Sigmoid colon (tissue), 4 donors: ENCODE data around the gene MFAP4.

ENCODE experiments used
- EP300 ChIP-seq, 4 donors: sonication (generic); formaldehyde crosslinking; IDR thresholded peaks; one replicate each; pipeline ENCODE4 v1.6.1; 2017; ENCODE audit warnings: antibody characterized with exemption in 4 of 4
- POLR2A ChIP-seq, 2 donors: fragments of 450-650 bp; IDR thresholded peaks; one replicate each; pipeline ENCODE4 v1.6.1; 2016; ENCODE audit warnings: antibody characterized with exemption in 2 of 2, mild to moderate bottlenecking in 2 of 2, moderate library complexity in 2 of 2
- POLR2AphosphoS5 ChIP-seq, 4 donors: sonication (generic); formaldehyde crosslinking; IDR thresholded peaks; one replicate each; pipeline ENCODE4 v1.6.1; 2017; ENCODE audit warnings: antibody characterized with exemption in 4 of 4
- TF ChIP-seq, protein P1 (sequence below), 4 experiments: fragments of 450-650 bp in 3 of 4; fragments of 200-600 bp in 1 of 4; IDR thresholded peaks; one replicate each; pipeline ENCODE4 v1.5.1; 2016 to 2019; ENCODE audit warnings: antibody characterized with exemption in 4 of 4, mild to moderate bottlenecking in 3 of 4, moderate library complexity in 2 of 4

DNA sequence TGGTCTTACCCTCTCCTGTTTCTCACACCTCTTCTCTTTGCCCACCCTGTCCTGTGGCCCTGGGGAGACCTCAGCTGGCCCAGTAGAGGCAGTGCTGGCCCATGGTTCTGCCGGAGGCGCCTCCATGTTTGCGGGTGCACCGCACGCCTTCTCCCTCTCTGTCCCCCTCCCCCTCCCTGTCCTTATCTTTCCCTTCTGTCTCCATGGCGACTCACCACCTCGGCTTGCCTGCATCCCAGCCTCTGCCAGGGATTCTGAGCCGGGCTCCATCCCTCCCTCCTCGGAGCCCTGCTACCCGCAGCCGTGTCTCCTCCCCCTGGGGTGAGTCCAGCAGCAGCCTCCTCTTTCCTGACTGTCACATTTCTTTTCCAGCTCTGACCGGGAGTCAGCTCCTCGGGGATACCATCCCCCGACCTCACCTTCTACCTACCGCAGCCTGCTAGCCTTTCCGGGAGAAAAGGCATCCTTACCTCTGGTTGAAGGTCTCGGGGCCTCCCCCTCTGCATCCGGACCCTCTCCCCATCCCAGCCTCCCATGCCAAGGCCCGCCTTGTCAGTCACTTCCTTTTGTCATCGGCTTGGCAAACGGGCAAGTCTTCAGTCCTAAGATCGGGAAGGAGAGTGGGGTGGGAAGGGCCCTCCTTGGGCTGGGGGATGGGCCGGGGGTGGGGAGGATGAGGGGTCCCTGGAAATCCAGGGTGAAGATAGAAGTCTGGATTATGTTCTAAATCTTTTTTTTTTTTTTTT lies 24.1 kb upstream of the MFAP4 start, which contains the start of gene RNF112:
- TF ChIP-seq, protein P1, sequence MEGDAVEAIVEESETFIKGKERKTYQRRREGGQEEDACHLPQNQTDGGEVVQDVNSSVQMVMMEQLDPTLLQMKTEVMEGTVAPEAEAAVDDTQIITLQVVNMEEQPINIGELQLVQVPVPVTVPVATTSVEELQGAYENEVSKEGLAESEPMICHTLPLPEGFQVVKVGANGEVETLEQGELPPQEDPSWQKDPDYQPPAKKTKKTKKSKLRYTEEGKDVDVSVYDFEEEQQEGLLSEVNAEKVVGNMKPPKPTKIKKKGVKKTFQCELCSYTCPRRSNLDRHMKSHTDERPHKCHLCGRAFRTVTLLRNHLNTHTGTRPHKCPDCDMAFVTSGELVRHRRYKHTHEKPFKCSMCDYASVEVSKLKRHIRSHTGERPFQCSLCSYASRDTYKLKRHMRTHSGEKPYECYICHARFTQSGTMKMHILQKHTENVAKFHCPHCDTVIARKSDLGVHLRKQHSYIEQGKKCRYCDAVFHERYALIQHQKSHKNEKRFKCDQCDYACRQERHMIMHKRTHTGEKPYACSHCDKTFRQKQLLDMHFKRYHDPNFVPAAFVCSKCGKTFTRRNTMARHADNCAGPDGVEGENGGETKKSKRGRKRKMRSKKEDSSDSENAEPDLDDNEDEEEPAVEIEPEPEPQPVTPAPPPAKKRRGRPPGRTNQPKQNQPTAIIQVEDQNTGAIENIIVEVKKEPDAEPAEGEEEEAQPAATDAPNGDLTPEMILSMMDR (IDR thresholded peaks at IDR 0.05): peak in 3 of 4 experiments; percentile 28 to 39 (median 36)
- TF ChIP-seq EP300 (IDR thresholded peaks at IDR 0.05): no peak
- TF ChIP-seq POLR2A (IDR thresholded peaks at IDR 0.05): no peak
- peak in 1 of 4 donors; percentile 48 for TF ChIP-seq POLR2AphosphoS5 (IDR thresholded peaks at IDR 0.05)
